ENCODE data around the gene UNC13C. TPM values are rescaled to one million over a fixed set of nuclear protein-coding genes. Genes with fewer than 3 reads are reported as not detected.

UNC13C gene
- polyA plus RNA-seq, 1 of the 3 experiments (the other 2 are of a cell fraction): not detected

DNA sequence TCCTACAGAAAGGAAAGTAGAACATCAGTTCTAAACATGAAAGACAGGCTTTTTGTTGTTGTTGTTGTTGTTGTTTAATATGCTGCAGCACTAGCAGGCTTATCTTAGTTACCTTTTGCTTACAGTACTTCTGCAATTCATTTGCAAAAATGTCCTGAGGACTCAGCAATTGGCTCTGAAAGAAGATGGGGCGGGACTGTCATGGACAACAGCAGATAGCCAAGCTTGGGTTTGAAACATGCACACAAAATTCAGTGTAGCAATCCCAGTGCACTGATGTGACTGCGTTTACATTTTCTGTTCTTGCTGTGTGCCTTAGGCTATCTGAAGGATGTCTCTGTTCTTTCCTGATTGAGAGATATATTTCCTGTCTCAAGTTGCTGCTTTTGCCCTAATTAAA lies 9.2 kb downstream of the UNC13C start:
- no peaks in the 10 kb centered on the region for H3K27me3 ChIP-seq (ENCODE audit: insufficient read depth)
- H3F3A ChIP-seq (replicated peaks; ENCODE audit: insufficient read depth): no peaks in the 10 kb centered on the region
- no peaks in the 10 kb centered on the region for H4K20me1 ChIP-seq (ENCODE audit: insufficient read depth)
- H3K9me3 ChIP-seq: no peaks in the 10 kb centered on the region
- no peak overlapping the region for H3K9ac ChIP-seq
- ChIA-PET CTCF (no interaction called here), POLR2A (no interaction called here)
- H3K4me1 ChIP-seq (ENCODE audit: control insufficient read depth in 1 of 2, insufficient read depth in 2 of 2, low read depth in 1 of 2, low read length in 1 of 2): no peaks in the 10 kb centered on the region
- no peak overlapping the region for H2AFZ ChIP-seq (ENCODE audit: low read depth)
- no peak for DNase-seq
- H3K9me2 ChIP-seq: no peaks in the 10 kb centered on the region
- 0% methylated on average over 2 of the region's 2 CpGs for WGBS (ENCODE audit: low lambda C conversion rate)
- no peak overlapping the region for H3K4me3 ChIP-seq (ENCODE audit: low read depth in 2 of 2, low read length in 1 of 2)
- TF ChIP-seq, protein P1, sequence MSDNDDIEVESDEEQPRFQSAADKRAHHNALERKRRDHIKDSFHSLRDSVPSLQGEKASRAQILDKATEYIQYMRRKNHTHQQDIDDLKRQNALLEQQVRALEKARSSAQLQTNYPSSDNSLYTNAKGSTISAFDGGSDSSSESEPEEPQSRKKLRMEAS (IDR thresholded peaks at IDR 0.05; ENCODE audit: low read depth): no peak
- no peak for TF ChIP-seq GABPA (IDR thresholded peaks at IDR 0.05; ENCODE audit: low read depth)
- TF ChIP-seq, protein P2, sequence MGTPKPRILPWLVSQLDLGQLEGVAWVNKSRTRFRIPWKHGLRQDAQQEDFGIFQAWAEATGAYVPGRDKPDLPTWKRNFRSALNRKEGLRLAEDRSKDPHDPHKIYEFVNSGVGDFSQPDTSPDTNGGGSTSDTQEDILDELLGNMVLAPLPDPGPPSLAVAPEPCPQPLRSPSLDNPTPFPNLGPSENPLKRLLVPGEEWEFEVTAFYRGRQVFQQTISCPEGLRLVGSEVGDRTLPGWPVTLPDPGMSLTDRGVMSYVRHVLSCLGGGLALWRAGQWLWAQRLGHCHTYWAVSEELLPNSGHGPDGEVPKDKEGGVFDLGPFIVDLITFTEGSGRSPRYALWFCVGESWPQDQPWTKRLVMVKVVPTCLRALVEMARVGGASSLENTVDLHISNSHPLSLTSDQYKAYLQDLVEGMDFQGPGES (IDR thresholded peaks at IDR 0.05; ENCODE audit: low read depth, low read length): no peak
- TF ChIP-seq NFIC (IDR thresholded peaks at IDR 0.05; ENCODE audit: borderline replicate concordance): no peak
- TF ChIP-seq MEF2A (IDR thresholded peaks at IDR 0.05; ENCODE audit: borderline replicate concordance, low read depth): no peak
- TF ChIP-seq EP300 (IDR thresholded peaks at IDR 0.05; ENCODE audit: borderline replicate concordance in 1 of 2, low read depth in 1 of 2, low read length in 1 of 2): no peak
- TF ChIP-seq ELF1 (IDR thresholded peaks at IDR 0.05): no peak
- no peak for TF ChIP-seq TAF1 (IDR thresholded peaks at IDR 0.05; ENCODE audit: borderline replicate concordance, low read depth, low read length)
- TF ChIP-seq RXRA (IDR thresholded peaks at IDR 0.05; ENCODE audit: borderline replicate concordance, low read depth): no peak
- no peak for TF ChIP-seq YY1 (IDR thresholded peaks at IDR 0.05; ENCODE audit: low read depth)
- TF ChIP-seq RFX5 (IDR thresholded peaks at IDR 0.05; ENCODE audit: low read length): no peak
- TF ChIP-seq SIN3A (IDR thresholded peaks at IDR 0.05; ENCODE audit: borderline replicate concordance, low read depth, low read length): no peak
- TF ChIP-seq, protein P3, sequence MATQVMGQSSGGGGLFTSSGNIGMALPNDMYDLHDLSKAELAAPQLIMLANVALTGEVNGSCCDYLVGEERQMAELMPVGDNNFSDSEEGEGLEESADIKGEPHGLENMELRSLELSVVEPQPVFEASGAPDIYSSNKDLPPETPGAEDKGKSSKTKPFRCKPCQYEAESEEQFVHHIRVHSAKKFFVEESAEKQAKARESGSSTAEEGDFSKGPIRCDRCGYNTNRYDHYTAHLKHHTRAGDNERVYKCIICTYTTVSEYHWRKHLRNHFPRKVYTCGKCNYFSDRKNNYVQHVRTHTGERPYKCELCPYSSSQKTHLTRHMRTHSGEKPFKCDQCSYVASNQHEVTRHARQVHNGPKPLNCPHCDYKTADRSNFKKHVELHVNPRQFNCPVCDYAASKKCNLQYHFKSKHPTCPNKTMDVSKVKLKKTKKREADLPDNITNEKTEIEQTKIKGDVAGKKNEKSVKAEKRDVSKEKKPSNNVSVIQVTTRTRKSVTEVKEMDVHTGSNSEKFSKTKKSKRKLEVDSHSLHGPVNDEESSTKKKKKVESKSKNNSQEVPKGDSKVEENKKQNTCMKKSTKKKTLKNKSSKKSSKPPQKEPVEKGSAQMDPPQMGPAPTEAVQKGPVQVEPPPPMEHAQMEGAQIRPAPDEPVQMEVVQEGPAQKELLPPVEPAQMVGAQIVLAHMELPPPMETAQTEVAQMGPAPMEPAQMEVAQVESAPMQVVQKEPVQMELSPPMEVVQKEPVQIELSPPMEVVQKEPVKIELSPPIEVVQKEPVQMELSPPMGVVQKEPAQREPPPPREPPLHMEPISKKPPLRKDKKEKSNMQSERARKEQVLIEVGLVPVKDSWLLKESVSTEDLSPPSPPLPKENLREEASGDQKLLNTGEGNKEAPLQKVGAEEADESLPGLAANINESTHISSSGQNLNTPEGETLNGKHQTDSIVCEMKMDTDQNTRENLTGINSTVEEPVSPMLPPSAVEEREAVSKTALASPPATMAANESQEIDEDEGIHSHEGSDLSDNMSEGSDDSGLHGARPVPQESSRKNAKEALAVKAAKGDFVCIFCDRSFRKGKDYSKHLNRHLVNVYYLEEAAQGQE (IDR thresholded peaks at IDR 0.05; ENCODE audit: low read depth, low read length): no peak
- TF ChIP-seq SMC3 (IDR thresholded peaks at IDR 0.05; ENCODE audit: low read depth, low read length): no peak
- TF ChIP-seq, protein P4, sequence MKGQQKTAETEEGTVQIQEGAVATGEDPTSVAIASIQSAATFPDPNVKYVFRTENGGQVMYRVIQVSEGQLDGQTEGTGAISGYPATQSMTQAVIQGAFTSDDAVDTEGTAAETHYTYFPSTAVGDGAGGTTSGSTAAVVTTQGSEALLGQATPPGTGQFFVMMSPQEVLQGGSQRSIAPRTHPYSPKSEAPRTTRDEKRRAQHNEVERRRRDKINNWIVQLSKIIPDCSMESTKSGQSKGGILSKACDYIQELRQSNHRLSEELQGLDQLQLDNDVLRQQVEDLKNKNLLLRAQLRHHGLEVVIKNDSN (IDR thresholded peaks at IDR 0.05; ENCODE audit: borderline replicate concordance, low read depth): no peak
- TF ChIP-seq, protein P5, sequence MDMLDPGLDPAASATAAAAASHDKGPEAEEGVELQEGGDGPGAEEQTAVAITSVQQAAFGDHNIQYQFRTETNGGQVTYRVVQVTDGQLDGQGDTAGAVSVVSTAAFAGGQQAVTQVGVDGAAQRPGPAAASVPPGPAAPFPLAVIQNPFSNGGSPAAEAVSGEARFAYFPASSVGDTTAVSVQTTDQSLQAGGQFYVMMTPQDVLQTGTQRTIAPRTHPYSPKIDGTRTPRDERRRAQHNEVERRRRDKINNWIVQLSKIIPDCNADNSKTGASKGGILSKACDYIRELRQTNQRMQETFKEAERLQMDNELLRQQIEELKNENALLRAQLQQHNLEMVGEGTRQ (IDR thresholded peaks at IDR 0.05; ENCODE audit: borderline replicate concordance, low read depth, low read length): no peak
- no peak for TF ChIP-seq FOXM1 (IDR thresholded peaks at IDR 0.05; ENCODE audit: low read depth)
- no peak for TF ChIP-seq RAD21 (IDR thresholded peaks at IDR 0.05; ENCODE audit: low read length)
- no peak for TF ChIP-seq RCOR1 (IDR thresholded peaks at IDR 0.05; ENCODE audit: low read length)
- no peak for TF ChIP-seq FOSL2 (IDR thresholded peaks at IDR 0.05; ENCODE audit: borderline replicate concordance, low read depth)
- no peaks in the 10 kb centered on the region for H3K36me3 ChIP-seq (replicated peaks in 1 of 2; ENCODE audit: control insufficient read depth in 1 of 2, insufficient read depth in 2 of 2, low read length in 1 of 2)
- H3K4me2 ChIP-seq: no peak overlapping the region
- no peaks in the 10 kb centered on the region for H3K79me2 ChIP-seq (ENCODE audit: insufficient read depth)
- no peak overlapping the region for H3K27ac ChIP-seq (ENCODE audit: low read depth in 2 of 2, low read length in 1 of 2)
